Spleen (tissue), 11 donors: ENCODE results near the gene SEMA3B. TPM values are rescaled to one million over a fixed set of nuclear protein-coding genes. Genes with fewer than 3 reads are reported as not detected.
"Not testable (repeated sequence)": the region's sequence is repeated elsewhere in the genome, so short reads cannot be mapped to it uniquely, and the experiment has no call there.

Source experiments
- DNase-seq: peaks from one replicate; pipeline ENCODE4 v3.0.0-alpha.2; 2020
- H3K27ac ChIP-seq, 8 donors: fragments of 200-600 bp; sonication (generic) in 7 of 8; 1 replicate in 4 of 8; 2 replicates in 4 of 8; pipeline versions ENCODE4 v1.5.0 to v1.8.0; 2016 to 2021; ENCODE audit warnings: inconsistent platforms in 4 of 8, mild to moderate bottlenecking in 4 of 8, moderate library complexity in 1 of 8
- H3K27me3 ChIP-seq, 7 donors: fragments of 200-600 bp; sonication (generic) in 6 of 7; replicated peaks in 1 of 7; 1 replicate in 4 of 7; 2 replicates in 3 of 7; pipeline versions ENCODE4 v1.5.0 to v1.8.0; 2016 to 2021; ENCODE audit warnings: inconsistent platforms in 3 of 7, mild to moderate bottlenecking in 1 of 7
- H3K36me3 ChIP-seq, 6 donors: fragments of 200-600 bp; sonication (generic) in 5 of 6; 1 replicate in 4 of 6; 2 replicates in 2 of 6; pipeline versions ENCODE4 v1.5.0 to v1.8.0; 2016 to 2021; ENCODE audit warnings: inconsistent platforms in 2 of 6
- H3K4me1 ChIP-seq, 6 donors: fragments of 200-600 bp; sonication (generic) in 5 of 6; 1 replicate in 3 of 6; 2 replicates in 3 of 6; pipeline versions ENCODE4 v1.5.0 to v1.8.0; 2016 to 2021; ENCODE audit warnings: inconsistent platforms in 3 of 6
- H3K4me3 ChIP-seq, 8 donors: fragments of 200-600 bp; sonication (generic) in 7 of 8; 1 replicate in 4 of 8; 2 replicates in 4 of 8; pipeline versions ENCODE4 v1.5.0 to v1.8.0; 2016 to 2021; ENCODE audit warnings: inconsistent platforms in 4 of 8, mild to moderate bottlenecking in 4 of 8, moderate library complexity in 2 of 8
- H3K9me3 ChIP-seq, 8 donors: fragments of 200-600 bp; sonication (generic) in 7 of 8; 1 replicate in 4 of 8; 2 replicates in 4 of 8; pipeline versions ENCODE4 v1.5.0 to v1.8.0; 2016 to 2021; ENCODE audit warnings: inconsistent platforms in 4 of 8
- POLR2A ChIP-seq, 3 donors: fragments of 450-650 bp; IDR thresholded peaks; one replicate each; pipeline ENCODE4 v1.5.1; 2017; ENCODE audit warnings: antibody characterized with exemption in 3 of 3, mild to moderate bottlenecking in 1 of 3
- POLR2AphosphoS5 ChIP-seq, 3 donors: sonication (generic); formaldehyde crosslinking; IDR thresholded peaks; one replicate each; pipeline ENCODE4 v1.5.1; 2017; ENCODE audit warnings: antibody characterized with exemption in 3 of 3
- WGBS, 5 donors: extraction: QIAGEN DNeasy Blood & Tissue Kit in 3 of 5; methylation state at CpG; one replicate each; pipeline versions ENCODE4 v1.1.5 to v1.1.7; 2013 to 2018; 5-methylcytosine and 5-hydroxymethylcytosine counted together
- intact Hi-C: fragments of 100-400 bp; cut with DNase I; formaldehyde crosslinking; loops from one replicate; pipeline ENCODE4 v1.15.0; 2023; ENCODE audit warnings: low total_unique reads
- polyA plus RNA-seq, 3 donors: library from polyadenylated mRNA; stranded (reverse); fragments of 200-250 nt; gene quantifications; one replicate each; pipeline ENCODE4 v1.2.1, GENCODE V29; 2013
- total RNA-seq, 7 donors: library from RNA; depleted of rRNA in 3 of 7; stranded (reverse); fragments of >200 nt in 3 of 7; fragmentation: NEBNext Ultra II Directional in 4 of 7; extraction: Animal tissue kit (Norgen Biotek cat#: 25700) in 4 of 7; gene quantifications; one replicate each; pipeline versions ENCODE4 v1.1.0 to v1.2.1, GENCODE V29; 2016 to 2021
- TF ChIP-seq, protein P1 (sequence below), 11 experiments: fragments of 200-600 bp in 7 of 11; fragments of 450-650 bp in 4 of 11; sonication (generic) in 4 of 11; IDR thresholded peaks in 8 of 11; conservative IDR thresholded peaks in 3 of 11; 1 replicate in 7 of 11; 2 replicates in 4 of 11; pipeline versions ENCODE4 v1.4.0 to v1.8.0; 2016 to 2021; ENCODE audit warnings: antibody characterized with exemption in 11 of 11, inconsistent platforms in 4 of 11, mild to moderate bottlenecking in 1 of 11
- donor health status: healthy with polysubstance abuse.
- donor health status: DM: no; HTN: no; CAD: no; lungs with moderate emphysema.
- donor health status: DM: no; HTN: no; CAD: no.
- donor health status: Bipolar disorder and iron deficiency.
- donor health status: healthy.
- donor health status: DM: no; HTN: no; CAD: no.
- donor health status: DM: yes; HTN: yes; CAD: no.

SEMA3B gene
- total and polyA plus RNA-seq, 10 donors, result 2.2 to 14.5 (median 4.0) TPM

DNA sequence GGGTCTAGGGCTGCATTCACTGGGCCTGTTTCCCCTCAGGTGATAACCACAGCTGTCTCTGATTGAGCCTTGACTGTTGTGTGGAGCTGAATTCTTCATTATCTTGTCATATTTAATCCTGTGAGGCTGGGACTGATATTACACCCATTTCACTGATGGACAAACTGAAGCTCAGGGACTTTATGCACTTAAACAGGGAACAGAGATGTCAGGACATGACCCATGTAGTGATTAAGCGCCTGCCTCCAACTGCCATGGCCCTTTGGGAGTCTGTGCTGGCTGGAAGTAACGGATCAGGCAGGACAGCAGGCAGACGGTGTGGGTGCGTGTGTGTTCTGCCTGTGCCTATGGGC lies 25.4 kb upstream of the SEMA3B start:
- DNase-seq, result no peak
- H3K4me3 ChIP-seq, result peak overlapping the region in 4 of 8 donors; percentile 8 to 60 (median 24)
- H3K27me3 ChIP-seq, result no peaks in the 10 kb centered on the region
- WGBS, 5 donors, result 70 to 81% (median 79%) methylated on average over 4 of the region's 4 CpGs
- no peaks in the 10 kb centered on the region for H3K9me3 ChIP-seq
- intact Hi-C loops, result no loop called here
- TF ChIP-seq POLR2A (IDR thresholded peaks at IDR 0.05) (no peak), POLR2AphosphoS5 (IDR thresholded peaks at IDR 0.05) (no peak)
- TF ChIP-seq, protein P1, sequence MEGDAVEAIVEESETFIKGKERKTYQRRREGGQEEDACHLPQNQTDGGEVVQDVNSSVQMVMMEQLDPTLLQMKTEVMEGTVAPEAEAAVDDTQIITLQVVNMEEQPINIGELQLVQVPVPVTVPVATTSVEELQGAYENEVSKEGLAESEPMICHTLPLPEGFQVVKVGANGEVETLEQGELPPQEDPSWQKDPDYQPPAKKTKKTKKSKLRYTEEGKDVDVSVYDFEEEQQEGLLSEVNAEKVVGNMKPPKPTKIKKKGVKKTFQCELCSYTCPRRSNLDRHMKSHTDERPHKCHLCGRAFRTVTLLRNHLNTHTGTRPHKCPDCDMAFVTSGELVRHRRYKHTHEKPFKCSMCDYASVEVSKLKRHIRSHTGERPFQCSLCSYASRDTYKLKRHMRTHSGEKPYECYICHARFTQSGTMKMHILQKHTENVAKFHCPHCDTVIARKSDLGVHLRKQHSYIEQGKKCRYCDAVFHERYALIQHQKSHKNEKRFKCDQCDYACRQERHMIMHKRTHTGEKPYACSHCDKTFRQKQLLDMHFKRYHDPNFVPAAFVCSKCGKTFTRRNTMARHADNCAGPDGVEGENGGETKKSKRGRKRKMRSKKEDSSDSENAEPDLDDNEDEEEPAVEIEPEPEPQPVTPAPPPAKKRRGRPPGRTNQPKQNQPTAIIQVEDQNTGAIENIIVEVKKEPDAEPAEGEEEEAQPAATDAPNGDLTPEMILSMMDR (IDR thresholded peaks at IDR 0.05 in 8 of 11, conservative IDR thresholded peaks at IDR 0.05 in 3 of 11), result no peak
- H3K36me3 ChIP-seq, result peaks cover 0 to 77% (median 22%) of the 10 kb centered on the region in 6 donors
- peaks cover 98 to 100% (median 100%) of the 10 kb centered on the region in 6 donors for H3K4me1 ChIP-seq
- H3K27ac ChIP-seq, result peak overlapping the region; percentile 88 to 99 (median 96)

DNA sequence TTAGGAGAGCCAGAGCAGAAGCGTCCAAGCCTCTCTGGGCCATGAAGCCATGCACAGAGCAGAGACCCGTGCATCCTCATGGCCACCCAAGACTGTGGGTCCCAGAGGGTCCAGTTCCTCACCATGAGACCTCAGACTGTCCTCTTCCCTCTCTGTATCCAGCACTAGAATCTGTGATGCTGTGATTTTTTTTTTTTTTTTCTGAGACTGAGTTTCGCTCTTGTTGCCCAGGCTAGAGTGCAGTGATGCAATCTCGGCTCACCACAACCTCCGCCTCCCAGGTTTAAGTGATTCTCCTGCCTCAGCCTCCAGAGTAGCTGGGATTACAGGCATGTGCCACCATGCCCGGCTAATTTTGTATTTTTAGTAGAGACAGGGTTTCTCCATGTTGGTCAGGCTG lies 24.1 kb upstream of the SEMA3B start:
- DNase-seq, intact Hi-C loops, H3K27me3 ChIP-seq, H3K9me3 ChIP-seq: not testable (repeated sequence)
- Histone ChIP-seq H3K4me3 (peak overlapping the region in 1 of 8 donors; percentile 67), H3K27ac (peak overlapping the region; percentile 88 to 99 (median 96)), H3K36me3 (peaks cover 0 to 77% (median 14%) of the 10 kb centered on the region in 6 donors), H3K4me1 (peaks cover 98 to 100% (median 100%) of the 10 kb centered on the region in 6 donors)
- WGBS, 5 donors, result 53 to 78% (median 59%) methylated on average over 6 of the region's 6 CpGs
- TF ChIP-seq, protein P1 (IDR thresholded peaks at IDR 0.05 in 8 of 11, conservative IDR thresholded peaks at IDR 0.05 in 3 of 11), result peak in 1 of 11 experiments; percentile 9
- TF ChIP-seq POLR2AphosphoS5 (IDR thresholded peaks at IDR 0.05), result peak in 1 of 3 donors; percentile 13

DNA sequence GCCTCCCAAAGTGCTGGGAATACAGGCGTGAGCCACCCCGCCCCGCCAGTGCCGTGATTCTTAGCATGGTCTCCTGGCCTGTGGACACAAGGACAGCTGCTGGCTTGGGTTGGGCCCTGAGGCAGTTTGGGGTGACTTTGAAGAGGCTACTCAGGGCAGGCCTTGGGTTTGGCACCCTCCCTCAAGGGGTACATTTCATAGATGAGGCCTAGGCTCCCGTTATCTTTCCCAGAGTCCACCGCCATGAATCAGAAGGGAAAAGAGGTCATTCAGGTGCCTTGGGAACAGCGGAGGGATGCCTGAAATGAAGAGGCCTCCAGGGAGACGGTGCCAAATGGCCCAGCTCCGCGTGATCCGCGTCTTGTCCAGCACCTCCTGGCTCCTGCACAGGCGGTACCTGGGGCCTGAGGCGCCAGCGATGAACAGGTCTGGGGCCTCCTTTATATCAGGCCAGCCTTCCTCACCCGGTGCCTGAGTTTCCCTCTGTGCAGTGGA lies 23.6 kb upstream of the SEMA3B start:
- Histone ChIP-seq H3K9me3 (no peaks in the 10 kb centered on the region), H3K27me3 (no peaks in the 10 kb centered on the region), H3K4me1 (peaks cover 98 to 100% (median 100%) of the 10 kb centered on the region in 6 donors), H3K36me3 (peaks cover 0 to 77% (median 16%) of the 10 kb centered on the region in 6 donors), H3K27ac (peak overlapping the region; percentile 86 to 99 (median 96)), H3K4me3 (peak overlapping the region in 6 of 8 donors; percentile 34 to 67 (median 40))
- DNase-seq, result peak; percentile 81
- TF ChIP-seq POLR2AphosphoS5 (IDR thresholded peaks at IDR 0.05) (no peak), POLR2A (IDR thresholded peaks at IDR 0.05) (no peak)
- TF ChIP-seq, protein P1 (IDR thresholded peaks at IDR 0.05 in 8 of 11, conservative IDR thresholded peaks at IDR 0.05 in 3 of 11), result no peak
- intact Hi-C loops, result no loop called here
- 60 to 71% (median 70%) methylated on average over 8 to 16 of the region's 16 CpGs for WGBS, 5 donors

DNA sequence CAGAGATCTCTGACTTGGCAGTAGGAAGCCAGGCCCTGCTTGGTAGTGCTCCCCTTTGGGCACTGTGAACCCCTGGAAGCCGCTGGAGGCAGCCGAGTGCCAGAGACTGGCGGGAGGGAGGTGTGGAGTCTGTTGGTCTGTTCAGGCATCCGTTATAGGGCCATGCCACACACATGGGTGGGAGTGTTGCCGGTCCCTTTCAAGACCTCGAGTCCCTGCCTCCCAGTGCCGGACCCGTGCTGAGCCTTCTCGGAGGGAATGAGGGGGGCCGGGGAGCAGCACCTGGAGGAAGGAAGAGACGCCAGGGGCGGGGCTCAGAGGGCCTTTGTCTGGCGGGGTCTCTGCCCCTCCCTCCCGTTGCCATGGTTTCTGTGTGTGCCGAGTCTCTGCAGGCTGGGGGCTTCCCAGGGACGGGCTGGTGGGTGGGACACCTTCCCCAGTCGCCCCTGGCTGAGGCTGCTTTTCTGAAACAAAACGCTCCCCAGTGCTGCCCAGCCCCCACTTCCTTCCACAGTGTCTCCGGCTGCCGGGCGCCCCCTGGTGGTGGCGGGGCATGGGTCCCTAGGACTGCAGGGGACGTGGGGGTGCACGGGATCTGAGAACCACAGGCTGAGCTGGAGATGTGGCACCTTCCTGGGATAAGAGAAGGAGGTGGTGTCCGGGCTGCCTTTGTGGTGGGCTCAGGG lies 23.0 kb upstream of the SEMA3B start:
- intact Hi-C loops, result no loop called here
- peaks cover 98 to 100% (median 100%) of the 10 kb centered on the region in 6 donors for H3K4me1 ChIP-seq
- peaks cover 0 to 77% (median 19%) of the 10 kb centered on the region in 6 donors for H3K36me3 ChIP-seq
- peak; percentile 66 to 90 (median 80) for TF ChIP-seq POLR2AphosphoS5 (IDR thresholded peaks at IDR 0.05)
- TF ChIP-seq POLR2A (IDR thresholded peaks at IDR 0.05), result no peak
- TF ChIP-seq, protein P1 (IDR thresholded peaks at IDR 0.05 in 8 of 11, conservative IDR thresholded peaks at IDR 0.05 in 3 of 11), result peak; percentile 95 to 99 (median 98)
- peak overlapping the region; percentile 19 to 67 (median 37) for H3K4me3 ChIP-seq
- no peaks in the 10 kb centered on the region for H3K27me3 ChIP-seq
- peak overlapping the region; percentile 86 to 99 (median 96) for H3K27ac ChIP-seq
- no peaks in the 10 kb centered on the region for H3K9me3 ChIP-seq
- WGBS, 5 donors, result 1 to 2% (median 2%) methylated on average over 20 to 25 of the region's 25 CpGs
- DNase-seq, result peak; percentile 99
